SK-N-SH (cell line): ENCODE data around the gene MUS81. TPM values are rescaled to one million over a fixed set of nuclear protein-coding genes. Genes with fewer than 3 reads are reported as not detected.

Experiments
- CTCF ChIA-PET: fragments of 300-600, 350-600 bp; formaldehyde crosslinking; extraction: SDS; loops from one replicate; lab custom pipeline; 2021; lab: Yijun Ruan, JAX
- POLR2A ChIA-PET: fragments of 350-600 bp; sonication (Branson Sonifier 250); formaldehyde crosslinking; extraction: SDS; loops from one replicate; lab custom pipeline; 2020; ENCODE audit warnings: antibody characterized with exemption, inconsistent platforms; lab: Yijun Ruan, JAX
- DNase-seq: peaks from one replicate; pipeline ENCODE4 v3.0.0; 2012
- H2AFZ ChIP-seq: fragments of 200-600 bp; sonication (generic); 2 replicates; pipeline ENCODE4 v1.8.1; 2016; ENCODE audit warnings: antibody characterized with exemption, mild to moderate bottlenecking, low read depth
- H3F3A ChIP-seq: fragments of 200-600 bp; sonication (generic); replicated peaks from 2 replicates; pipeline ENCODE3; 2016; ENCODE audit warnings: antibody characterized with exemption, mild to moderate bottlenecking; ENCODE audit not compliant: insufficient read depth
- H3K27ac ChIP-seq, 2 experiments: fragments of 200-500 bp in 1 of 2; fragments of 200-600 bp in 1 of 2; sonication (Bioruptor generic) in 1 of 2; sonication (generic), shearing (Covaris generic) in 1 of 2; 2 replicates each; pipeline versions ENCODE4 v1.5.1 to v1.6.1; 2014 to 2016; ENCODE audit warnings: low read depth in 2 of 2, inconsistent platforms in 1 of 2, low read length in 1 of 2, mild to moderate bottlenecking in 1 of 2, mixed read lengths in 1 of 2
- H3K27me3 ChIP-seq: fragments of 200-600 bp; sonication (generic), shearing (Covaris generic); 2 replicates; pipeline ENCODE4 v1.6.1; 2016; ENCODE audit warnings: mixed run types; ENCODE audit not compliant: insufficient read depth
- H3K36me3 ChIP-seq, 2 experiments: fragments of 200-500 bp in 1 of 2; fragments of 200-600 bp in 1 of 2; sonication (Bioruptor generic) in 1 of 2; sonication (generic) in 1 of 2; replicated peaks in 1 of 2; 2 replicates each; pipeline versions ENCODE3 to v1.5.1; 2014 to 2016; ENCODE audit warnings: low read length in 1 of 2, mild to moderate bottlenecking in 1 of 2; ENCODE audit not compliant: insufficient read depth in 2 of 2, control insufficient read depth in 1 of 2
- H3K4me1 ChIP-seq, 2 experiments: fragments of 200-500 bp in 1 of 2; fragments of 200-600 bp in 1 of 2; sonication (Bioruptor generic) in 1 of 2; sonication (generic), shearing (Covaris generic) in 1 of 2; 2 replicates each; pipeline versions ENCODE4 v1.5.1 to v1.6.1; 2014 to 2016; ENCODE audit warnings: low read depth in 1 of 2, low read length in 1 of 2, mixed run types in 1 of 2; ENCODE audit not compliant: insufficient read depth in 2 of 2, control insufficient read depth in 1 of 2
- H3K4me2 ChIP-seq: fragments of 200-600 bp; sonication (generic), shearing (Covaris generic); 2 replicates; pipeline ENCODE4 v1.6.1; 2017; ENCODE audit warnings: mixed run types
- H3K4me3 ChIP-seq, 2 experiments: fragments of 200-500 bp in 1 of 2; fragments of 200-600 bp in 1 of 2; sonication (Bioruptor generic) in 1 of 2; sonication (generic), shearing (Covaris generic) in 1 of 2; 2 replicates each; pipeline versions ENCODE4 v1.5.1 to v1.8.1; 2014 to 2016; ENCODE audit warnings: low read depth in 2 of 2, inconsistent platforms in 1 of 2, low read length in 1 of 2, mild to moderate bottlenecking in 1 of 2, mixed read lengths in 1 of 2, moderate library complexity in 1 of 2
- H3K79me2 ChIP-seq: fragments of 200-600 bp; sonication (generic); 2 replicates; pipeline ENCODE4 v1.8.1; 2017; ENCODE audit warnings: mild to moderate bottlenecking; ENCODE audit not compliant: insufficient read depth
- H3K9ac ChIP-seq: fragments of 200-600 bp; sonication (generic); 2 replicates; pipeline ENCODE4 v1.6.1; 2017; ENCODE audit warnings: mixed run types
- H3K9me2 ChIP-seq: fragments of 200-600 bp; sonication (generic); 2 replicates; pipeline ENCODE4 v1.6.1; 2017; ENCODE audit warnings: mixed run types
- H3K9me3 ChIP-seq: fragments of 200-600 bp; sonication (generic); 2 replicates; pipeline ENCODE4 v1.6.1; 2017; ENCODE audit warnings: mixed run types, mild to moderate bottlenecking, moderate library complexity
- H4K20me1 ChIP-seq: fragments of 200-600 bp; sonication (generic); 2 replicates; pipeline ENCODE4 v1.6.1; 2017; ENCODE audit warnings: mild to moderate bottlenecking, mixed run types; ENCODE audit not compliant: insufficient read depth
- CTCF ChIP-seq: fragments of 200-600 bp; sonication (generic); IDR thresholded peaks from 2 replicates; pipeline ENCODE4 v1.6.1; 2017; ENCODE audit warnings: antibody characterized with exemption, mild to moderate bottlenecking, moderate library complexity
- EP300 ChIP-seq, 2 experiments: IDR thresholded peaks; 2 replicates each; pipeline versions ENCODE4 v1.4.0 to v1.6.1; 2012; ENCODE audit warnings: borderline replicate concordance in 1 of 2, low read depth in 1 of 2, low read length in 1 of 2
- EZH2phosphoT487 ChIP-seq: fragments of 200-600 bp; sonication (generic); IDR thresholded peaks from 2 replicates; pipeline ENCODE4 v1.6.1; 2017; ENCODE audit warnings: low read depth, mixed run types, mild to moderate bottlenecking, antibody characterized with exemption, moderate library complexity, borderline replicate concordance
- FOXJ3 ChIP-seq: sonication (generic); formaldehyde crosslinking; IDR thresholded peaks from 2 replicates; pipeline ENCODE4 v1.5.1; 2020; ENCODE audit warnings: mild to moderate bottlenecking, missing genetic modification reagents
- GATA2 ChIP-seq: sonication (generic); formaldehyde crosslinking; IDR thresholded peaks from 2 replicates; pipeline ENCODE4 v1.5.0; 2020; ENCODE audit warnings: mild to moderate bottlenecking, missing genetic modification reagents
- JUND ChIP-seq: IDR thresholded peaks from 2 replicates; pipeline ENCODE4 v1.4.0; 2012
- MAX ChIP-seq: IDR thresholded peaks from 2 replicates; pipeline ENCODE4 v1.4.0; 2012; ENCODE audit warnings: low read depth
- MEF2A ChIP-seq: IDR thresholded peaks from 2 replicates; pipeline ENCODE4 v1.4.0; 2012; ENCODE audit warnings: low read depth, borderline replicate concordance
- MXI1 ChIP-seq: IDR thresholded peaks from 2 replicates; pipeline ENCODE4 v1.6.1; 2012; ENCODE audit warnings: mild to moderate bottlenecking, low read depth, low read length, improper control_type of control experiment
- SIN3A ChIP-seq: IDR thresholded peaks from 2 replicates; pipeline ENCODE4 v1.6.1; 2012; ENCODE audit warnings: low read depth, mild to moderate bottlenecking, low read length, moderate library complexity, borderline replicate concordance
- TAF1 ChIP-seq: IDR thresholded peaks from 2 replicates; pipeline ENCODE4 v1.6.1; 2012; ENCODE audit warnings: low read depth, mild to moderate bottlenecking, low read length, moderate library complexity, borderline replicate concordance
- WGBS: methylation state at CpG from one replicate; pipeline ENCODE4 v1.1.6; 2017; ENCODE audit warnings: low lambda C conversion rate; 5-methylcytosine and 5-hydroxymethylcytosine counted together
- polyA plus RNA-seq, 3 experiments: library from polyadenylated mRNA; depleted of rRNA; stranded (reverse); fragments of >200 nt; gene quantifications; 2 replicates each; pipeline ENCODE4 v1.2.3, GENCODE V29; 2012

Gene MUS81
- polyA plus RNA-seq, 1 of the 3 experiments (the other 2 are of a cell fraction), result 58.2 TPM

GRCh38 chr11:65857853-65858680 lies 2.2 kb upstream of the MUS81 start, which contains the start of gene CFL1 (continued):
- TF ChIP-seq SIN3A (peak; percentile 68; the same call in 1 of the 2 replicates), CTCF (no peak), MAX (peak; percentile 50; the same call in 1 of the 2 replicates)

GRCh38 chr11:65858681-65859087 lies 1.5 kb upstream of the MUS81 start:
- Histone ChIP-seq H3K9me3 (no peaks in the 10 kb centered on the region), H3F3A (peaks cover 51% of the 10 kb centered on the region), H3K27me3 (no peaks in the 10 kb centered on the region), H3K36me3 (peaks cover 39 to 52% of the 10 kb centered on the region in 2 experiments), H3K4me3 (peak overlapping the region; percentile 97 to 99), H3K79me2 (peaks cover 74% of the 10 kb centered on the region), H3K4me2 (peak overlapping the region; percentile 99), H3K9me2 (no peaks in the 10 kb centered on the region), H3K4me1 (peaks cover 10 to 33% of the 10 kb centered on the region in 2 experiments), H3K27ac (peak overlapping the region; percentile 93), H4K20me1 (peaks cover 39% of the 10 kb centered on the region), H3K9ac (peak overlapping the region; percentile 70), H2AFZ (peak overlapping the region; percentile 69)
- ChIA-PET POLR2A (interaction anchor here (0.6 to 5.0 kb wide), 10 partner anchors 12 to 244 kb away, joined by 3 to 59 read pairs (median 6); partner anchors contain the start of genes CCDC85B, FIBP, KAT5 and PCNX3), CTCF (interaction anchor here (0.9 to 18.4 kb wide), 12 partner anchors 13 to 146 kb away, joined by 3 to 374 read pairs (median 5); partner anchors contain the start of genes BANF1, CCDC85B, CTSW and EFEMP2)
- WGBS, result under 1% methylated on average over 10 of the region's 10 CpGs
- DNase-seq, result no peak
- TF ChIP-seq TAF1, result no peak
- TF ChIP-seq EP300 (IDR thresholded peaks at IDR 0.05; ENCODE audit: borderline replicate concordance in 1 of 2, low read depth in 1 of 2, low read length in 1 of 2), result no peak
- 0 out of 2 replicates have a peak, but pooled peaks have one; percentile 0 for TF ChIP-seq MXI1

- H4K20me1 ChIP-seq, result peaks cover 33% of the 10 kb centered on the region
- peak overlapping the region; percentile 97 to 99 for H3K4me3 ChIP-seq
- no peaks in the 10 kb centered on the region for H3K9me3 ChIP-seq
- peaks cover 50% of the 10 kb centered on the region for H3F3A ChIP-seq
- peak; percentile 90 for DNase-seq
- peaks cover 74% of the 10 kb centered on the region for H3K79me2 ChIP-seq
- 1% methylated on average over 7 of the region's 46 CpGs for WGBS
- POLR2A ChIA-PET, result interaction anchor here (0.7 to 5.0 kb wide), 16 partner anchors 8 to 1081 kb away, joined by 3 to 59 read pairs (median 6); partner anchors contain the start of genes BANF1, CCDC85B, EIF1AD and FIBP
- peaks cover 34 to 51% of the 10 kb centered on the region in 2 experiments for H3K36me3 ChIP-seq
- no peaks in the 10 kb centered on the region for H3K9me2 ChIP-seq
- H3K27me3 ChIP-seq, result no peaks in the 10 kb centered on the region
- H3K27ac ChIP-seq, result peak overlapping the region; percentile 93
- peak overlapping the region; percentile 86 for H3K9ac ChIP-seq
- CTCF ChIA-PET, result interaction anchor here (0.7 to 18.4 kb wide), 24 partner anchors 9 to 318 kb away, joined by 3 to 374 read pairs (median 4); partner anchors contain the start of genes BANF1, CCDC85B, CTSW and EFEMP2
- H3K4me2 ChIP-seq, result peak overlapping the region; percentile 99
- H2AFZ ChIP-seq, result peak overlapping the region; percentile 69; the same call in 1 of the 2 replicates
- H3K4me1 ChIP-seq, result peaks cover 10 to 29% of the 10 kb centered on the region in 2 experiments
- TF ChIP-seq MAX (peak; percentile 56), MEF2A (no peak), FOXJ3 (no peak), JUND (no peak), CTCF (peak; percentile 25; the same call in 1 of the 2 replicates), GATA2 (no peak), EZH2phosphoT487 (no peak)
These were observed 980 bp upstream of the MUS81 start for GRCh38 chr11:65859095-65859811.
